ENCODE measurements around the gene CBFA2T3.
"Not testable (repeated sequence)": the region's sequence is repeated elsewhere in the genome, so short reads cannot be mapped to it uniquely, and the experiment has no call there.

The CBFA2T3 gene

DNA sequence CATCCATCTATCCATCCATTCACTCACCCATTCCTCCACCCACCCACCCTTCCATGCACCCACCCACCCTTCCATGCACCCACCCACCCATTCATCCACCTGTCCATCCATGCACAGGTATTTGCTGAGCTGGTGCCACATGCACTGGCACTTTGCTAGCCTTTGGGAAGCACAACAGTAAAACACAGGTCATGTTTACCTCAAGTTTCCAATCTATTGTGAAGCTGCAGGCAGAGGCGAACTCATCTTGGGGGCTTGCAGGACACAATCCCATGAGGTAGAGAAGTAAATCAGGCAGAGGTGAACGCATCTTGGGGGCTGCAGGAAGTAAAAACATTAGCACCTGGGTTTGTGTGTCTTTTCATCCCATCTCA, 35.6 kb upstream of the CBFA2T3 start:
- DNase-seq, result no peak

- no peak for DNase-seq
These were observed 35.1 kb upstream of the CBFA2T3 start for GRCh38 chr16:89011909-89012621.

DNA sequence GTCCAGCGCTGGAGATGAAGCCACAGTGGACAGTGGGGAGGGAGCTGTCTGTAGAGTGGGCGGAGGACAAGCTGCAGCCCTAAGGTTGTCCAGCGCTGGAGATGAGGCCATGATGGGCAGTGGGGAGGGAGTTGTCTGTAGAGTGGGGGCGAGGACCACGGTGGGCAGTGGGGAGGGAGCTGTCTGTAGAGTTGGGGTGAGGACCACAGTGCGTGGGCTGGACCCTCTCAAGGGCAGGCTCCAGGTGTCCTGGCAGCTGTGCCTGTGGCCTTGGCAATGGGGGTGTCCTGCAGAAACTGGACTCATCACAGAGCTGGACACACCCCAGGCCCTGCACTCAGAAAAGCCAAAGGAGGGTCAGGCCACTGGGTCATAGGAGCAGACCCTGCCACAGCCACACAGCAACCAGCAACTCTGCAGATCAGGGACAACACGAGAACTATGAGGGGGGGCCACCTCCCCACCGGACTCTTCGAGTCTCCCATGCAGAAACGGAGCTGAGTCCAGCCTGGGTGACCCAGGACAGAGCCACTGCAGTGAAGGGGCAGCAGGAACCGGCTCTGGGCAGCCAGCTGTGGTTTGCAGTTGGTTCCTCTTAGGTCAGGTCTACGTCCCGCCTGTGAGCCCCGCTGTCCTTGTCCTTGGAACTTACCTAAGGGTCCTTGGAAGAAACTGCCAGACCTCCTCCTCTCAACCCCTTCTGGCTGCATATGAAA, 33.4 kb upstream of the CBFA2T3 start:
- DNase-seq, result no peak

DNA sequence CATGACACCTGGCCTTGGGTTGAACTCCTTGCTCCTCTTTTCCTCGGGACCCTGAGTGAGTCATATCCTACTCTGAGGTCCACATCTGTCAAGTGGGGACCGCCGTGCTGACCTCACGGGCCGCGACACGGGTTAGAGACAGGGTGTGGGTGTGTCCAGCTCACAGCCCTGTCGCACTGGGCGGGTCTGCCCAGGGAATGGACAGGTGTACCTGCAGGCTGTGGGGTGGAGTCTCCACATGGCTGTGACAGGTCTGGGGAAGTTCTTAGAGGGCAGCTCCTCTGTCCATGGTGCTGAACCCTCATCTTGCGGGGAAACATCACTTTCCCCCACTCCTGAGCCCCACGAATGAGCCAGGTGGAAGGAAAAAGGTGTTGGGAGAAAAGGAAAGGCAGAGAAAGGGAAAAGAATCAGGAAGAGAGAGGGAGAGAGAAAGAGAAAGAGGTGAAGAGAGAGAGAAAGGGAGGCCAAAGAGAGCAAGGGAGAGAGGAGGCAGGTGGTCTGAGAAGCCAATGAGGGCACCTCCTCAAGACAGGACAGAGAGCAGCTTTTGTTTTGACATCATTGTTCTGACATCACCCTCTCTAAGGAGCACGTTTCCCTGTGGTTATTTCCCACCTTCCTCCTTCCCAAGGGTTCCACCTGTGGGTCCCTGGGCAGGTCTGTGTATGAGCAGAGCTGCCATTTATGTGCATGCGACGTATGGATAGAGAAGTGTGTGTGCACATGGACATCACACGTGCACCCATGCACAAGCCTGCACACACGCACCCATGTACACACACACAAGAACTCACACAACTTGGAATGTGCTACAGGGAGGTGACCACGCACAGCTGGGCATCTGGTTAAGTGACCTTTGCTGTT, 32.6 kb upstream of the CBFA2T3 start:
- no peak for DNase-seq

GRCh38 chr16:89008796-89009195, 31.8 kb upstream of the CBFA2T3 start:
- not testable (repeated sequence) for DNase-seq

DNA sequence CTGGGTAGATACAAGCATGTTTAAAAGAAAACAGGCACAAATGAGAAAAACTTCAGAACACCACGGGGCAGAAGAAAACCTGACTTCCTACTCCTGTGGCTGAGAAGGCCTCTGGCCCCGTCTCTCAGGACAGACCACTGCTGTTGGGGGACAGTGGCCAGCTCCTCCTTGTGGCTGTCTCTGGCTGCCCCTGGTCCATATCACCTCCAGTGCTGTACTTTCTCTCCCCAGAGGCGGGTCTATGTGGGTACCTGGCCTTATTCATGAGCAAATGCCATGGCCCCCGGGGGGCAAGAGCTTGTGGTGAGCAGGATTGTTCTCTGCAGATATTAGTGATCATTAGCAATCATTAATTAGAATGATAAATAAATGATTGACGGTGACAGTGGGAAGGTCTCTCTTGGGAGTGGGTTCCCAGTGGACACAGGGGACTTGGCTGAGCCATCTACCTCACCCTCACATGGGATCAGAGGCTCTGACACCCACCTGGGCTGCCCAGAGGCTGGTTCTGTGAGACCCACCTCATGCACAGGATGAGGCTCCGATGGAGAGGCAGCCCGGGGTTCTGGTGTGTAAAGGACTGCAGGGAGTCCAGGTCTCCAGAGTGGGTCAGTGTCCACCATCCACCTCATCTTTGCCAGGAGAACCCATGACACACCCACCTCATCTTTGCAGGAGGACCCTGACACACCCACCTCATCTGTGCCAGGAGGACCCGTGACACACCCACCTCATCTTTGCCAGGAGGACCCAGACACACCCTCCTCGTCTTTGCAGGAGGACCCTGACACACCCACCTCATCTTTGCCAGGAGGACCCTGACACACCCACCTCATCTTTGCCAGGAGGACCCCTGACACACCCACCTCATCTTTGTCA, 30.6 kb upstream of the CBFA2T3 start:
- no peak for DNase-seq

DNA sequence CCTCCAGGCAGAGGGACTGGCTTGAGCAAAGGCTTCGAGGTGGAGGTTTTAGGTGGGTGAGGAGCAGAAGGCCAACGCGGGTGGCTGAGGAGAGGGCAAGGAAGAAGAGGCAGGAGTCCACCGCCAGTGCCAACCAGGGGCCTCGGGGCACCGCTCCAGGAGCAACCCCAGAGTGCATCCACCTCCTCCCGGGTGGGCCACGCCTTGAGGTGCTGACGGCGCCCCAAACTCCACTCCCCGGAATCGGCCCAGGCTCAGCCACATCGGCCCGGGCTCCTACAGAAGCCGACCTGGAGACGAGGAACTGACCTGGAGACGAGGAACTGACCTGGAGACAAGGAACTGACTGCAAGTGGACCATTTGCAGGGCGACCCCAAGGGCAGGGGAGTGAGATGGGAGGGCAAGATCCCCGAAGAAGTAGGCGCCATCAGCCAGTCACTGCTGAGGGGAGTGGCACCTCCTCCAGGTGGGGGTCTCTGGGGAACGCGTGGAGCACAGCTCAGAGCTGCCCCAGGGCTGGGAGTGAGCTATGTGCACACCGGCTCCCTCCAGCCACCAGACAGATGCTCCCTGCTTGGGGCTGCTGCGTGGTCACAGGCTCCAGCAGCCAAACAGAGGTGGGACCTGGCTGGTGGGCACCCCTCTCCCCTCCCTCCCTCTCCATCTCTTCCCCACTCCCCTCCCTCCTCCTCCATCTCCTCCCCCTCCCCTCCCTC, 29.2 kb upstream of the CBFA2T3 start:
- DNase-seq, result no peak

DNA sequence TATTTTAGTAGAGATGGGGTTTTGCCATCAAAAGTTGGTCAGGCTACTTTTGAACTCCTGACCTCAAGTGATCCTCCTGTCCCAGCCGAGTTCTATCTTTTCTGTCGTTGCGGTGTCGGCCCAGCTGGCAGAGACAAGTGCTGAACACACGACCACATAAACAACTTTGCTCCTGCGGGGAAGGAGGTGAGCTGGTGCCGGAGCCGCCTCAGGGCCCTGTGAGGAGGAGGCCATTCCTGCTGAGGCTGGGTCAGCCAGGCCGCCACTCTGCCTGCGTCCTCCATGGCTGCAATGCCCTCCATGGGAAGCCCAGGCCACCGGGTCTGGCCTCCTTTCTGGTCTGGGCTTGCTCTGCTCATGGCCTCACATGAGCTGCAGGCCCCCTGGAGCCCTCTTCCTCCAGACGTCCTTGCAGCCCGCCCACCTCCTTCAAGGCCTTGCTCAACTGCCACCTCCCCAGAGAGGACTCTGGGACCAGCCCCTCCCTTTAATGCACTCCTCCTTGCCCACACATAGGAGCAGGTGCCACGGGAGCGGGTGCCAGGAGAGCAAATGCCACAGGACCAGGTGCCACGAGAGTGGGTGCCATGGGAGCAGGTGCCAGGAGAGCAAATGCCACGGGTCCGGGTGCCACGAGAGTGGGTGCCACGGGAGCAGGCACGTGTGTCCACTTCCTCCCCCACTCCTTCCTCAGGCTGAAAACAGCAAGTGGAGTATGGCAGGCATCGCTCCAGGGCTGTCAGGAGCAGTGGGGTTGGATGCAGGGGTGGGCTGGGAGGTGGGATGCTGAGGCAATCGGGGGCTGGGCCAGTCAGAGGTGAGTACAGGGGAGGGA, 28.4 kb upstream of the CBFA2T3 start:
- DNase-seq, result no peak

DNA sequence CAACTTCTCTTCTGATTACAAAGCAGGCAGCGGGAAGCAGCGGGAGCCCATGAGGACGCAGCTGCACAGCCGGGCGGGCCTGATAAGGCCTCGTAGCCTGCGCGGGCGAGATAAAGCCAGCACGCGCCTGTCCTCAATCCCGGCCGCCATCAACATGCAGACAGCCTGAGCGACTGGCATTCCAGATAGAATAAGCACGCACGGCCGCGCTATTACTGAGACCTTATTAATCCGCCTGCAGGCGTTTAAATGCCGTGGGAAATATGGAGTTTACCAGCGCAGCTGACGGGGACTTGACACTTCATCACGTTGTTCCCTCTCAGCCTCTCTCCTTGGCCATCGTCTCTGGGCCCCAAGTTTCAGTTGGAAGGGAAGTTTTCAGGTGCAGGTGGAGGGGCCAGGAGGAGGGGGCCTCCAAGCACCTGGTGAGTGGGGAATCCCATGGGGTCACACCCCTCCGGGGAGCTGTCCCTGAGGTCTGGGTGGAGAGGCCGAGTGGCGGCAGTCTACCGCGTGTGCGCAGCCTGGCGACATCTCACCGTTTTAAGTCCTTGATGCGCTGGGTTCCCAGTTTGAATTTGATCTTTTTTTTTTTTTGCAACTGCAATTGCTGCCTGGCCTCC, 27.3 kb upstream of the CBFA2T3 start:
- no peak for DNase-seq

DNA sequence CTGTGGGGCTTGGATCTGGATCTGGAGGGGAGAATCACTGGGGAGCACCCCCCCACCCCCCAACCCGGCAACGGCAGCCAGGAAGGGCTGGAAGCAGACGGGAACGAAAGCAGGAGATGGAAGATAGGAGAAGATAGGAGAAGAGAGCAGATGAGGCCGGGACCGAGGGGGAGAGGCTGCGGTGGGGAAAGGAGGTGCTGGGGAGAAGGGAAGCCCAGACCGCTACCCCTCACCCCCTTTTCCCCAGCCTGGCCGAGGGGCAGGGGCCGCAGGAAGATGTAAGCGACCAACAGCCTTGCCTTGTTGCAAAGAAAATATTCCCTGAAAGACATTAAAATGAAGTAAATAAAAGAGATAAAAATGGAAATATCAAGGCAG, 26.8 kb upstream of the CBFA2T3 start:
- DNase-seq, result no peak

DNA sequence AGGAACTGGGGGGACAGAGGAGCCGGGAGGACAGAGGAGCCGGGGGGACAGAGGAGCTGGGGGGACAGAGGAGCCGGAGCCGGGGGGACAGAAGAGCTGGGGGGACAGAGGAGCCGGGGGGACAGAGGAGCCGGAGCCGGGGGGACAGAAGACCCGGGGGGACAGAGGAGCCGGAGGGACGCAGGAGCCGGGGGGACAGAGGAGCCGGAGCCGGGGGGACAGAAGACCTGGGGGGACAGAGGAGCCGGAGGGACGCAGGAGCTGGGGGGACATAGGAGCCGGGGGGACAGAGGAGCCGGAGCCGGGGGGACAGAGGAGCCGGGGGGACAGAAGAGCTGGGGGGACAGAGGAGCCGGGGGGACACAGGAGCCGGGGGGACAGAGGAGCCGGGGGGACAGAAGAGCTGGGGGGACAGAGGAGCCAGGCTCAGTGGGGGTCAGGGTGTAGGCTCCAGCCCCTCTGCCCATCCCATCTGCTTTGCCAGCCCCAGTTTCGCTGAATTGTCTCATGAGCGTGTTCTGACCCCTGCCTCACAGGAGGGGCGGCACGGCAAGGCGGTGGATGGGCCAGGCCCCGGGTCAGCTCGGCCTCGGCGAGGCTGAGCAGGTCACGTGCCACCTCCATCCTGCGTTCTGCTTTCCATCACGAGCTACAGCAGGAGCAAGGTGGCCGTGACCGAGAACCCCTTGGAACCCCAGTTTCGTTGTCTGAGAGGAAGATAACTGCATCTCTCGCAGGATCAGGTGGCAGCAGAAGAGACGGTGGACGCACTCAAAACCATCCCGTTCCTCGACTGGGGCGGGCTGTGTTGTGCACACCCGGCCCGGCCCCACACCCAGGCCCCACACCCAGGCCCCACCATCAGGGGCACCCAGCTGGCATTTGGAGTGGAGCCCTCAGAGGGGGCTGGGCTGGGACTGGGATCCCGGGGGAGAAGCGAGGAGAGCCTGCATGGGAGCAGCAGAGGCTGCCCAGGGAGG, 26.1 kb upstream of the CBFA2T3 start:
- DNase-seq, result no peak

- DNase-seq, result not testable (repeated sequence)
These were observed 25.1 kb upstream of the CBFA2T3 start for GRCh38 chr16:89002081-89002480.

DNA sequence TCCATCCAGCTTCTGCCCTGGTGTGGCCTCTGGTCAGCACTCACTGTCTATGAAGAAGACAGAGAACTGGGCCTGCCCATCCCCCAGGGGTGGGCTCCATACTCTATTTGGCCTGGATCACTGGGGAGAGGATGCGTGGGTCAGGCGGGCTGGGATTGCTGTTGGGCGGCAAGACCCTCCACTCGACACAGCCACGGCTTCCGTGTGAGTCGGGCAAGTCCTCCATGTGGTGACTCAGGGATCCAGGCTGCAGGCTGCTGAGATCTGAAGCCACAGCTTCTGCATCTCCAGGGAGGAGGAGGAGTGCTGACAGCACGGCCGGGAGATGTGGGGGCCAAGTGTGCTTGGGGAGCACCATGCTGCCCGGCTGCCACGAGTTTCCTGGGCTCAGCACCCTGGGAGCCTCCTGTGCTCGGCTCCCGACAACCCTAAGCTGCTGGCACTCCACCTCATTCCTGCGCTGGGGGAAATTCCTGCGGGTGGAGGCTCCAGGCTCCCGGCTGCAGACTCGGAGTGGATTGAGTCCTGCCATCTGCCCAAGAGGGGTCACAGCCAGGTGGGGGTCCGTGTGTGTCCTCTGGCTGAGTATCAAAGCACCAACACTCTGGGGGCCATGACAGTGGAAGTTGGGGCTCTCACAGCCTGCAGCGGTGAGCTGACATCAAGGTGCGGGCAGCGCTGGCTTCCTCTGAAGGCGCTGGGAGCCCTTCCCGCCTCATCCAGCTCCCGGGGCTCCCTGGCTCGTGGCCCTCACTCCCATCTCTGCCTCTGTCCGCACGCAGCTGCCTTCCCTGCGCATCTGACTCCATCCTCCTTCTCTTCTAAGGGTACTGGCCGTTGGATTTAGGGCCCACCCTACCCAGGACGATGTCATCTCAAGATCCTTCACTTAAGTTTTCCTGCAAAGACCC, 24.4 kb upstream of the CBFA2T3 start:
- DNase-seq, result no peak

GRCh38 chr16:89000207-89000959, 23.4 kb upstream of the CBFA2T3 start:
- no peak for DNase-seq

- no peak for DNase-seq
These were observed 22.6 kb upstream of the CBFA2T3 start for GRCh38 chr16:88999457-89000206.

DNA sequence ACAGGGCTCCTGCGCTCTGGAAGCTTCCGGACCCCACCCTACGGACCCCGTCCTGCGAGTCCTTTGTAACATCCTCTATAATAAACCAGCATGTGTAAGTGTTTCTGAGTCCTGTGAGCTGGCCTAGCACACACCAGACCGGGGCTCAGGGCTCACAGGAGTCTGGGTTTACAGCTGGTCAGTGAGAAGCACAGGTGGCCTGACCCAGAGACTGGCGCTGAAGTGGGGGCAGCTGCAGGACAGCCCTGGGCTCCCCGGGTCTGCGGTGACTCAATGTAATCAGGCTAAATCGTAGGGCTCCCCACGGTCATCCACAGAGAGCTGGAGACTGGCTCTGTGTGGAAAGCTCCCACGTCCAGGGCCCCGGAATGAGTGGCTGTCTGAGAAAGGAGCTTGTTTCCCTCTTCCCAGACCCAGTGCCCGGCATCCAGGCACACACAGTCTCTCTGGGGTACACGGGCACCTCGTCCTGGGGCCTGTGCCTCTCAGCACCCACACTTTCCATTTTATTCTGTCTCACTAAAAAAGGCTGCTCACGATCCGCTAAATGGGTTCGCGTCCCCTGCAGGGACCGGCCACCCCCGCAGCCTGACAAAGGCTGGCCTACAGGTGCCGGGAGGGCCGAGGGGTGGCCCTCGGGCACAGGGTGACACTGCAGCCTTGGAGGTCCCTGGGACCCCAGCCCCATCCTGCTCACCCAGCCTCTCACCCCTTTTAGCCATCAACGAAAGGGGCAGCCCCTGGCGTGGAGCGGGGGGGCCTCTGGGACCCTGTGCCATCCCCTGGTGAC, 18.9 kb upstream of the CBFA2T3 start:
- DNase-seq, result no peak
